ENCODE data around the gene ENTPD8.
"Not testable (repeated sequence)": the region's sequence is repeated elsewhere in the genome, so short reads cannot be mapped to it uniquely, and the experiment has no call there.

ENTPD8 gene

DNA sequence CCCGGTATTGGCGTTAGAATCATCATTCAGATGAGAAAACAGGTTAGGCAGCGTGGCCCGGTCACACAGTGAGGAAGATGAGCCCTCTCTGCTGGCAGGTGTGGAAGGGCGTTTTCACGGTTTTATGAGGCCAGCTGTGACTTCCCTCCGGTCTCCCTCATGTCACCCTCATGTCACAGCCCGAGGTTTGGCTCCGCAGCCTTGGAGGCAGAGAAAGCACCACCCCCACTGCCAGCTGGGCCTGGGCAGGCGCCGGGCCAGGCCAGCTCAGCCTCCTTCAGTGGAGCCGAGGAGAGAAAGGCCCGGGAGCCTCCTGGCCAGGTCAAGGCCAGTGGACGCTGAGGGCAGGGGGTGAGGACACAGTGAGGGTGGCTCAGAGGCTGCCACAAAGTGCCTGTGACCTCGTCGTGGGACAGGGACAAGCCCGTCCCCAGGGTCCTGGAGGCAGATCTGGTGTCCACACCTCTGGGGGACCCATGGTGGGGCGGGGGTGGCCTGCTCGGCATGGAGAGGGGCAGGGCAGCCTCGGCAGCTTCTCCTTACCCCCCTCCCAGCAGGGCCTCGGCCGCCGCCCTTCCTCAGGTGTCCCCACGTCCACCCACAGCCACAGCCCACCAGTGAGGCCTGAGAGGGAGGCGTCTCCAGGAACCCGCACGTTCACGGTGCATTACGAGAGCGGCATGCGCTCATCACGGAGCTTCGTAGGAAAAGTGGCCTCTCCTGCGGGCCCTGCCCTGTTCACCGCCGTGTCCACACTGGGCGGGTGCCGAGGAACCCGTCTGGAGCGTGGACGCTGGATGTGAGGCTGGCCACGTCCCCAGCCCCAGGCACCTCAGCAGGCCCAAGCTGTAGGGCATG is 50.4 kb downstream of the ENTPD8 start:
- no peak for DNase-seq

DNA sequence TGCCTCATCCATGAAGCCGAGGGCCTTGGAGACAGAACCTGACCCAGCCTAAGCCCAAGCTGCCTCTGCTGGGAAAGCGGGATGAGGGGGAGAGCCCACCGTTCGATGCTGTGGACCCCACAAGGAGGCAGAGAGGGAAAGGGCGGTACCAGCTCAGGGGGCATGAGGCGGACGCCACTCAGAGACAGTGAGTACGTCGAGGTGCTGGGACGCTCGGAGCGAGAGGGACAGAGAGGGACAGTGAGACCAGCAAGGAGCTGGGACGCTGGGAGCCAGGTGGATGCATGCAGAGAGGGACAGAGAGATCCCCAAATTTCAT is 51.8 kb downstream of the ENTPD8 start:
- DNase-seq, result no peak

GRCh38 chr9:137388589-137389427 is 52.3 kb downstream of the ENTPD8 start:
- DNase-seq, result no peak

DNA sequence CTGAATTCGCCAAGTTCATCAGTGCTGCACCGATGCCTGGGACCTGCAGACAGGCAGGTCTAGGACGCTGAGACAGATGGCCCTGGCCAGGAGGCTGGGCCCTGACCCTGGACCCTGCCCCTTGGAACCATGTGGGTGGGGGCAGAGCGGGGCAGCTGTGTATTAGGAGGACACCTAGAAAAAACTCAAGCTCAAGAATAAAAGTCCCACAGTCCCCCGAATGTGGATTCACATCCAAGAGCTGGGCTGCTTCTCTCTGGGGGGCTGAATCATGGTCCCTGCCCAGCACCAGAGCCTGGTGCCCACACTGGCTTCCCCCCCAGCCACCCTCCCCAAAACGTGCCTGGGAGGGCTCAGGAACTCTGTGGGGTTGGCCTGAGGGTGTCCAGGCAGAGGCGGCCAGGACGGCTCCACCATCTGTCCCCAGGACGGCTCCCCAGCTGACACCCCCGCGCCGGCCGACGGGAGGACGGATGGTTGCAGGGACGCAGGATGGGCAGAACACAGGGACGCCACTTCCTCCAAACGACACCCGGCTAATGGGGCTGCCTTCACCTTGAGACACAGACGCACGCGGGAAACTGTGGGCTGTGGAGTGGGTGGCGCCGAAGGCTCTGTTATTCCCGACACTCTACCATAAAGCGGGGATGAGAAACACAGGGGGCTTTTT is 53.1 kb downstream of the ENTPD8 start:
- no peak for DNase-seq

GRCh38 chr9:137387114-137387890 is 53.9 kb downstream of the ENTPD8 start:
- peak; percentile 44 for DNase-seq

- DNase-seq, result not testable (repeated sequence)
Measured at GRCh38 chr9:137386507-137387113, 54.5 kb downstream of the ENTPD8 start.

DNA sequence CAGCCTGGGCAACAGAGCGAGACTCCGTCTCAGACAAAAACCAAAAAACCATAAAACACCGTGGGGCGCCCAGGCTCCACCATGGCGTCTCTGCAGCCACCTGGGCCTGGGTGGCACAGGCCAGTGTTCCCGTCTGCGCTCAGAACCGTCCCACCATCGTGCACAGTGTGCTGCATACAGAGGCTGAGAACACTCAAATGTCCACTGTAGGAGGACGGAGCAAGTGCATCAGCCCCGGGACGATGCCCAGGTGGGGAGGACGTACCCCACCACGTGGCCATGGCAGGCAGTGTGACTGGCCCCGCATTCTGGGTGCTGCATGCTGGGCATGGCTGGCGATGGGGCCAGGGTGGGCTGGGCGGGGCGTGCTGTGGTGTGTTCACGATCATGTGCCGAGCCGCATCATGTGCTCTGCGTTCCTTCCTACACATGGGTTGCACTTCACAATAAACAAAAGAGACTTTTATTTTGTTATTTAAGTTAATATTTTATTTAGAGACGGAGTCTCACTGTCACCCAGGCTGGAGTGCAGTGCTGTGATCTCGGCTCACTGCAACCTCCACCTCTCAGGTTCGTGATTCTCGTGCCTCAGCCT is 56.0 kb downstream of the ENTPD8 start:
- no peak for DNase-seq
